ENCODE data around the gene DBF4.

DNA sequence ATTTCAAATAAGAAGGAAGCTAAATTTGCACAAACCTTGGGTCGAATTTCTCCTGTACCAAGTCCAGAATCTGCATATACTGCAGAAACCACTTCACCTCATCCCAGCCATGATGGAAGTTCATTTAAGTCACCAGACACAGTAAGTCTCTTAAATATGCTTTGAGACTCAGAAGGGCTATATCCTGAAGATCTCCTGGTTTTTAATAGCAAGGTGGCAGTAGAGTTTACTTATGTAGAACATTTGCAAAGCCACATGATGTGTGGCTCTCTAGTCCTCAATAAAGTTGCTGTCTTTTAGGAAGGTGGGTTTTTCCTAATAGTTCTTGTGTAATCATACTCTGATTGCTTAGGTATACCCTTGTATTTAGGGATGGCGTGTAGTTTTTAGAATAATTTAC, 8.7 kb downstream of the DBF4 start:
- TF ChIP-seq, protein P1, sequence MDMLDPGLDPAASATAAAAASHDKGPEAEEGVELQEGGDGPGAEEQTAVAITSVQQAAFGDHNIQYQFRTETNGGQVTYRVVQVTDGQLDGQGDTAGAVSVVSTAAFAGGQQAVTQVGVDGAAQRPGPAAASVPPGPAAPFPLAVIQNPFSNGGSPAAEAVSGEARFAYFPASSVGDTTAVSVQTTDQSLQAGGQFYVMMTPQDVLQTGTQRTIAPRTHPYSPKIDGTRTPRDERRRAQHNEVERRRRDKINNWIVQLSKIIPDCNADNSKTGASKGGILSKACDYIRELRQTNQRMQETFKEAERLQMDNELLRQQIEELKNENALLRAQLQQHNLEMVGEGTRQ (IDR thresholded peaks at IDR 0.05; ENCODE audit: borderline replicate concordance, low read depth, low read length) = no peak
- TF ChIP-seq, protein P2, sequence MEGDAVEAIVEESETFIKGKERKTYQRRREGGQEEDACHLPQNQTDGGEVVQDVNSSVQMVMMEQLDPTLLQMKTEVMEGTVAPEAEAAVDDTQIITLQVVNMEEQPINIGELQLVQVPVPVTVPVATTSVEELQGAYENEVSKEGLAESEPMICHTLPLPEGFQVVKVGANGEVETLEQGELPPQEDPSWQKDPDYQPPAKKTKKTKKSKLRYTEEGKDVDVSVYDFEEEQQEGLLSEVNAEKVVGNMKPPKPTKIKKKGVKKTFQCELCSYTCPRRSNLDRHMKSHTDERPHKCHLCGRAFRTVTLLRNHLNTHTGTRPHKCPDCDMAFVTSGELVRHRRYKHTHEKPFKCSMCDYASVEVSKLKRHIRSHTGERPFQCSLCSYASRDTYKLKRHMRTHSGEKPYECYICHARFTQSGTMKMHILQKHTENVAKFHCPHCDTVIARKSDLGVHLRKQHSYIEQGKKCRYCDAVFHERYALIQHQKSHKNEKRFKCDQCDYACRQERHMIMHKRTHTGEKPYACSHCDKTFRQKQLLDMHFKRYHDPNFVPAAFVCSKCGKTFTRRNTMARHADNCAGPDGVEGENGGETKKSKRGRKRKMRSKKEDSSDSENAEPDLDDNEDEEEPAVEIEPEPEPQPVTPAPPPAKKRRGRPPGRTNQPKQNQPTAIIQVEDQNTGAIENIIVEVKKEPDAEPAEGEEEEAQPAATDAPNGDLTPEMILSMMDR (IDR thresholded peaks at IDR 0.05) = no peak
- TF ChIP-seq ELF1 (IDR thresholded peaks at IDR 0.05) (no peak), YY1 (IDR thresholded peaks at IDR 0.05; ENCODE audit: low read depth) (no peak), POLR2AphosphoS5 (IDR thresholded peaks at IDR 0.05; ENCODE audit: low read depth, low read length) (no peak), SIN3A (IDR thresholded peaks at IDR 0.05; ENCODE audit: borderline replicate concordance, low read depth, low read length) (no peak), NFIC (IDR thresholded peaks at IDR 0.05; ENCODE audit: borderline replicate concordance) (no peak), RFX5 (IDR thresholded peaks at IDR 0.05; ENCODE audit: low read length) (no peak), EP300 (IDR thresholded peaks at IDR 0.05; ENCODE audit: borderline replicate concordance in 1 of 2, low read depth in 1 of 2, low read length in 1 of 2) (no peak), EZH2phosphoT487 (IDR thresholded peaks at IDR 0.05; ENCODE audit: borderline replicate concordance, low read depth) (no peak), MXI1 (IDR thresholded peaks at IDR 0.05; ENCODE audit: low read depth, low read length) (no peak), RAD21 (IDR thresholded peaks at IDR 0.05; ENCODE audit: low read length) (no peak), TAF1 (IDR thresholded peaks at IDR 0.05; ENCODE audit: borderline replicate concordance, low read depth, low read length) (no peak)
- TF ChIP-seq, protein P3, sequence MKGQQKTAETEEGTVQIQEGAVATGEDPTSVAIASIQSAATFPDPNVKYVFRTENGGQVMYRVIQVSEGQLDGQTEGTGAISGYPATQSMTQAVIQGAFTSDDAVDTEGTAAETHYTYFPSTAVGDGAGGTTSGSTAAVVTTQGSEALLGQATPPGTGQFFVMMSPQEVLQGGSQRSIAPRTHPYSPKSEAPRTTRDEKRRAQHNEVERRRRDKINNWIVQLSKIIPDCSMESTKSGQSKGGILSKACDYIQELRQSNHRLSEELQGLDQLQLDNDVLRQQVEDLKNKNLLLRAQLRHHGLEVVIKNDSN (IDR thresholded peaks at IDR 0.05; ENCODE audit: borderline replicate concordance, low read depth) = no peak
